ENCODE measurements around the gene DCUN1D4. TPM values are rescaled to one million over a fixed set of nuclear protein-coding genes. Genes with fewer than 3 reads are reported as not detected.

Gene DCUN1D4
- polyA plus RNA-seq, 1 donor from 2014 or later, result 130 TPM

DNA sequence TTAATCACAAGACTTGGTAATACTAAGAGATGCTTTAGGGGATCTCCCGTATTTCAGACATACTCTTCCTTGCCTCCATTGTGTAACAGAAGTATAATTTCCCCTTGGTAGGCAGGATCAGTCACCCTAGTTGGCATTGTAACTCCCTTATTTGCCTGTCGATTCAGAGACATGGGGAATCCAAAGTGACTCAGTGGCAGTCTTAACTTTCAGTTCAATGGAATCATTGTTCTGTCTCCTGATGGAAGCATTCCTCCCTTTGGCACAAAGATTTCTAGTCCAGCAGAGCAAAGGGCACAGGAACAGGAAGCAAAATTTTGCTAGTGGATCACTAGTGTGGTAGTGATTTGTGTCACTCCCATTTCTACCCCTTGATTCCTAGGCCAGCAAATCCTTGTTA is 80.4 kb downstream of the DCUN1D4 start:
- Histone ChIP-seq H3K27me3 (ENCODE audit: insufficient read depth, low read depth, low read length) (no peaks in the 10 kb centered on the region), H4K20me1 (ENCODE audit: insufficient read depth) (no peaks in the 10 kb centered on the region), H3K9me3 (ENCODE audit: low read length) (no peaks in the 10 kb centered on the region), H3K79me2 (replicated peaks; ENCODE audit: insufficient read depth, low read length) (no peaks in the 10 kb centered on the region), H3K9ac (ENCODE audit: low read length) (no peak overlapping the region), H2AFZ (ENCODE audit: low read depth, low read length) (no peak overlapping the region), H3K27ac (ENCODE audit: low read length) (no peak overlapping the region), H3K4me3 (ENCODE audit: low read length) (no peak overlapping the region), H3F3A (ENCODE audit: insufficient read depth, low read length, poor library complexity, severe bottlenecking) (no peaks in the 10 kb centered on the region), H3K36me3 (ENCODE audit: insufficient read depth, low read length) (no peaks in the 10 kb centered on the region), H3K9me2 (ENCODE audit: insufficient read depth, low read length) (no peaks in the 10 kb centered on the region), H3K4me2 (ENCODE audit: low read length) (no peak overlapping the region)
- TF ChIP-seq TAF1 (IDR thresholded peaks at IDR 0.05; ENCODE audit: low read depth) (no peak), MXI1 (conservative IDR thresholded peaks at IDR 0.05; ENCODE audit: poor library complexity, severe bottlenecking) (no peak), SMC3 (conservative IDR thresholded peaks at IDR 0.05; ENCODE audit: poor library complexity) (no peak), RAD21 (conservative IDR thresholded peaks at IDR 0.05) (no peak), CTCF (IDR thresholded peaks at IDR 0.05; ENCODE audit: poor library complexity, severe bottlenecking) (no peak), EZH2 (IDR thresholded peaks at IDR 0.05; ENCODE audit: borderline replicate concordance, insufficient read depth, low read length, poor library complexity, severe bottlenecking) (no peak), EP300 (conservative IDR thresholded peaks at IDR 0.05; ENCODE audit: poor library complexity, severe bottlenecking) (no peak), POLR2AphosphoS5 (IDR thresholded peaks at IDR 0.05) (no peak)
- TF ChIP-seq, protein P1, sequence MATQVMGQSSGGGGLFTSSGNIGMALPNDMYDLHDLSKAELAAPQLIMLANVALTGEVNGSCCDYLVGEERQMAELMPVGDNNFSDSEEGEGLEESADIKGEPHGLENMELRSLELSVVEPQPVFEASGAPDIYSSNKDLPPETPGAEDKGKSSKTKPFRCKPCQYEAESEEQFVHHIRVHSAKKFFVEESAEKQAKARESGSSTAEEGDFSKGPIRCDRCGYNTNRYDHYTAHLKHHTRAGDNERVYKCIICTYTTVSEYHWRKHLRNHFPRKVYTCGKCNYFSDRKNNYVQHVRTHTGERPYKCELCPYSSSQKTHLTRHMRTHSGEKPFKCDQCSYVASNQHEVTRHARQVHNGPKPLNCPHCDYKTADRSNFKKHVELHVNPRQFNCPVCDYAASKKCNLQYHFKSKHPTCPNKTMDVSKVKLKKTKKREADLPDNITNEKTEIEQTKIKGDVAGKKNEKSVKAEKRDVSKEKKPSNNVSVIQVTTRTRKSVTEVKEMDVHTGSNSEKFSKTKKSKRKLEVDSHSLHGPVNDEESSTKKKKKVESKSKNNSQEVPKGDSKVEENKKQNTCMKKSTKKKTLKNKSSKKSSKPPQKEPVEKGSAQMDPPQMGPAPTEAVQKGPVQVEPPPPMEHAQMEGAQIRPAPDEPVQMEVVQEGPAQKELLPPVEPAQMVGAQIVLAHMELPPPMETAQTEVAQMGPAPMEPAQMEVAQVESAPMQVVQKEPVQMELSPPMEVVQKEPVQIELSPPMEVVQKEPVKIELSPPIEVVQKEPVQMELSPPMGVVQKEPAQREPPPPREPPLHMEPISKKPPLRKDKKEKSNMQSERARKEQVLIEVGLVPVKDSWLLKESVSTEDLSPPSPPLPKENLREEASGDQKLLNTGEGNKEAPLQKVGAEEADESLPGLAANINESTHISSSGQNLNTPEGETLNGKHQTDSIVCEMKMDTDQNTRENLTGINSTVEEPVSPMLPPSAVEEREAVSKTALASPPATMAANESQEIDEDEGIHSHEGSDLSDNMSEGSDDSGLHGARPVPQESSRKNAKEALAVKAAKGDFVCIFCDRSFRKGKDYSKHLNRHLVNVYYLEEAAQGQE (IDR thresholded peaks at IDR 0.05; ENCODE audit: borderline replicate concordance), result no peak

DNA sequence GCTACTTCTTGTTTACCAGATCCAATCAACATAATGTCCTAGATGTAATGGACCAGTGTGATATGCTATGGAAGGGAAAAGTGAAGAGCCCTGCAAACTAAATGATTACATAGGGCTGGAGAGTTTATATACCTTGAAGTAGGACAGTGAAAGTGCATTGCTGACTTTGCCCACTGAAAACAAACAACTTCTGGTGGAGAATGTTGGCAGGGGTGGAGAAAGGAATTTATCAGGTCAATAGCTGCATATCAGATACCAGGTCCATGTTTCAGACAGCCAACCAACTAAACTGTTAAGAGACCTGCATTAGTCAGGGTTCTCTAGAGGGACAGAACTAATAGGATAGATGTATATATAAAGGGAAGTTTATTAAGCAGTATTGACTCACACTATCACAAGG is 82.4 kb downstream of the DCUN1D4 start:
- Histone ChIP-seq H2AFZ (ENCODE audit: low read depth, low read length) (no peak overlapping the region), H3K27ac (ENCODE audit: low read length) (no peak overlapping the region), H3K4me2 (ENCODE audit: low read length) (no peak overlapping the region), H3F3A (ENCODE audit: insufficient read depth, low read length, poor library complexity, severe bottlenecking) (no peaks in the 10 kb centered on the region), H3K9me2 (ENCODE audit: insufficient read depth, low read length) (no peaks in the 10 kb centered on the region), H3K4me3 (ENCODE audit: low read length) (no peak overlapping the region), H3K36me3 (ENCODE audit: insufficient read depth, low read length) (no peaks in the 10 kb centered on the region), H3K79me2 (replicated peaks; ENCODE audit: insufficient read depth, low read length) (no peaks in the 10 kb centered on the region), H3K9me3 (ENCODE audit: low read length) (no peaks in the 10 kb centered on the region), H3K9ac (ENCODE audit: low read length) (no peak overlapping the region), H4K20me1 (ENCODE audit: insufficient read depth) (no peaks in the 10 kb centered on the region), H3K27me3 (ENCODE audit: insufficient read depth, low read depth, low read length) (no peaks in the 10 kb centered on the region)
- TF ChIP-seq MXI1 (conservative IDR thresholded peaks at IDR 0.05; ENCODE audit: poor library complexity, severe bottlenecking) (no peak), CTCF (IDR thresholded peaks at IDR 0.05; ENCODE audit: poor library complexity, severe bottlenecking) (no peak), EP300 (conservative IDR thresholded peaks at IDR 0.05; ENCODE audit: poor library complexity, severe bottlenecking) (no peak), TAF1 (IDR thresholded peaks at IDR 0.05; ENCODE audit: low read depth) (no peak), POLR2AphosphoS5 (IDR thresholded peaks at IDR 0.05) (no peak)
- TF ChIP-seq, protein P1 (IDR thresholded peaks at IDR 0.05; ENCODE audit: borderline replicate concordance), result no peak

Measured in neural cell (in vitro differentiated cells).